Stimulated activated naive CD8-positive, alpha-beta T cell treated with anti-CD3 and anti-CD28 coated beads, Interleukin-15, amount 100 ng/mL, for 72 hours (primary cell): ENCODE results near the gene DIO1.

Experiments used
- ATAC-seq: fragments of 150-1000 bp; cut with Tn5 transposase; 2 replicates; pipeline ENCODE4 v1.10.0; 2021; ENCODE audit warnings: mild to moderate bottlenecking, moderate library complexity
- DNase-seq, 2 donors: peaks; one replicate each; pipeline ENCODE4 v3.0.0; 2021 to 2022
- H3K27ac Mint-ChIP-seq, 2 donors: one replicate each; pipeline ENCODE4 v1.8.0; 2022; ENCODE audit warnings: mild to moderate bottlenecking in 2 of 2, mixed read lengths in 2 of 2, moderate library complexity in 2 of 2
- H3K27me3 Mint-ChIP-seq: one replicate; pipeline ENCODE4 v1.8.0; 2022; ENCODE audit warnings: mixed read lengths
- H3K4me1 Mint-ChIP-seq: one replicate; pipeline ENCODE4 v1.8.0; 2022; ENCODE audit warnings: mild to moderate bottlenecking, mixed read lengths
- H3K4me3 Mint-ChIP-seq, 2 donors: one replicate each; pipeline ENCODE4 v1.8.0; 2022; ENCODE audit warnings: mild to moderate bottlenecking in 2 of 2, mixed read lengths in 2 of 2, moderate library complexity in 1 of 2
- H3K9me3 Mint-ChIP-seq, 2 donors: one replicate each; pipeline ENCODE4 v1.8.0; 2022; ENCODE audit warnings: mixed read lengths in 2 of 2

DIO1 gene

DNA sequence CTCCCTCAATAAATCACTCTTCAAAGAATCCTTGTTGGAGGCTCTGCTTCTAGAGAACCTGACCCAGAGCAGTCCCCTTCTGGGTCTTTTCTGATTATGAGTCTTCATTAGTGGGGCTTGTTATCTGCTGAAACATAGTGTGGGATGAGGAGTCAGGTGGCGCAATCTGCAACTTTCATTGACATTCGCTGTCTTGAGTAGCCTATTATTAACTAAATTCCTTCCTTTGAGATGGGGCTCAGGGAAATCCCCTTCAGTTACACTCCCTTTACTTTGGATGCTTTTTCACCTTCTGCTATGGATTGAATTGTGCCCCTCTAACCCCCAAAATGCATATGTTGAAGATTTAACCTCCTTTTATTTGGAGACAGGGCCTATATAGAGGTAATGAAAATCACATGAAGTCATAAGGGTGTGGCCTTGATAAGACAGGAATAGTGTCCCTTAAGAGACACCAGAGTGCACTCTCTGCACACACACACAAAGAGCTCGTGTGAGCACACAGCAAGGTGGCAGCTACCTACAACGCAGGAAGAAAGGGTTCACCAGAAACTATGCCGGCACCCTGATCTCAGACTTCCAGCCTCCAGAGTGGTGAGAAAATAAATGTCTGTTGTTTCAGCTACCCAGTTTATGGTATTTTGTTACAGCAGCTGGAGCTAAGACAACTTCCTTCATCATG, 19.5 kb downstream of the DIO1 start:
- no peak overlapping the region for H3K4me3 Mint-ChIP-seq
- peaks cover 19% of the 10 kb centered on the region for H3K4me1 Mint-ChIP-seq
- peak overlapping the region in 1 of 2 donors; percentile 30 for H3K27ac Mint-ChIP-seq
- ATAC-seq (no peak), DNase-seq (no peak)
- H3K27me3 Mint-ChIP-seq, result no peaks in the 10 kb centered on the region
- no peaks in the 10 kb centered on the region for H3K9me3 Mint-ChIP-seq

DNA sequence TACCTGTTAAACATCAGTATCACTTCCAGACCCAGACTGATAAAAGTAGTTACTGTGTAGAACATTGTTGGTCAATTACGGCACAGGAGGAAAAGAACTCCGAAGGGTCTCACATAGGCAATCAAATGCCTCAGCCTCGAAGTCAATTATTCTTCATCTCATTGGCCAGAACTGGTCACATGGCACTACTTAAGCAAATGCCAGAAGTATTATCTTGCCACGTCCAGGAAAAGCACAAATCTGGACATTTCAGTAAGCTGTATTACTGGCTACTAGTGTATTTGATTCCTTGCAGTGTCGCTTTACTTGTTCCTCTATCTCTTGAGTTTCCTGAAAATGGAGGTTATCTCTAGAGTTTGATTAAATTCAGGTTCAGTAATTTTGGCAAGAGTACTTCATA, 24.4 kb downstream of the DIO1 start:
- H3K9me3 Mint-ChIP-seq, result no peaks in the 10 kb centered on the region
- ATAC-seq (no peak), DNase-seq (no peak)
- no peaks in the 10 kb centered on the region for H3K27me3 Mint-ChIP-seq
- no peak overlapping the region for H3K4me3 Mint-ChIP-seq
- peaks cover 38% of the 10 kb centered on the region for H3K4me1 Mint-ChIP-seq
- no peak overlapping the region for H3K27ac Mint-ChIP-seq

- peak; percentile 14 to 23 for DNase-seq
- Mint-ChIP-seq H3K4me1 (peaks cover 30% of the 10 kb centered on the region), H3K27me3 (no peaks in the 10 kb centered on the region), H3K27ac (peak overlapping the region in 1 of 2 donors; percentile 95), H3K9me3 (no peaks in the 10 kb centered on the region), H3K4me3 (peak overlapping the region in 1 of 2 donors; percentile 48)
- peak; percentile 90 for ATAC-seq
Measured at GRCh38 chr1:53919675-53920066, 25.7 kb downstream of the DIO1 start.

DNA sequence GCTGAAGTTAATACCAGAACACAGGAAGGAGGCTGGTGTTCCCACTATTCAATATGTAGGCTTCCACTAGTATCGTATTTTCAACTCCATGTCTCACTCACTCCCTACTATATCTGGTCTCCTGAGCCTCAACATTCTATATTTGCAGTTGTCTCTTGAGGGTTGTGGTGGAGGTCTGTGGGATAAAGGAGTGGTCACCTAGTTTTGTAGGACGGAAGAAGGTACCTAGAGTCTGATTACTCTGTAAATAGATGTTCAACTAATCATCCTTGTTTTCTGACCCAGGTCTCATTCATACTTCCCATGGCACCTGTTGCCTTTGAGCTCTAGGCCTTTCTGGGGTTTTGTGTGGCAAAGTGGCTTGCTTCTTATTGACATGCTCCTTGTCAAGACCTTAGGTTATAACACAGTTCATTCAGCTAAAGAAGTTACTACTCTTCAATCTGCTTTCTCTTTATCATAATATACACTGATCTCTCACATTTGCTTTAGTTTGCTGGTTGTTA, 33.4 kb downstream of the DIO1 start:
- ATAC-seq, result no peak
- H3K4me3 Mint-ChIP-seq, result no peak overlapping the region

GRCh38 chr1:53929246-53929960, 35.4 kb downstream of the DIO1 start:
- H3K27ac Mint-ChIP-seq, result no peak overlapping the region

More for the DNA sequence above, 33.4 kb downstream of the DIO1 start:
- DNase-seq, result no peak
- Mint-ChIP-seq H3K27me3 (no peaks in the 10 kb centered on the region), H3K4me1 (no peaks in the 10 kb centered on the region), H3K9me3 (no peaks in the 10 kb centered on the region), H3K27ac (no peak overlapping the region)

DNA sequence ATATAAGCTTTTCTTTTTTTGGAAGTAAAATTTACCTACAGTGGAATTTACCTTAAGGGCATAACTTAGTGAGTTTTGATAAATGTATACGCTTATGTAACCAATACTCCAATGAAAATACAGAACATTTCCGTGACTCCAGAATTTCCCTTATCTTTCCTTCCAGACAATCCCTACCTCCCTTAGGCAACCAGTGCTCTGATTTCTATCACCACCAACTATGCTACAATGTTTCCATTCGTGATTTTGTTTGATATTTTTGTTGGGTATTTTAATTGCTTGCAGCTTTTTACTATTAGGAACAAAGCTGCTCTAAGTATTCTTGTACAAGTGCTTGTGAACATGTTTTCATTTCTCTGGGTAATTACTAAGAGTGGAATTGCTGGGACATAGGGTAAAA, 36.9 kb downstream of the DIO1 start:
- Mint-ChIP-seq H3K4me3 (no peak overlapping the region), H3K9me3 (peaks cover 0 to 9% of the 10 kb centered on the region in 2 donors), H3K4me1 (no peaks in the 10 kb centered on the region), H3K27ac (no peak overlapping the region), H3K27me3 (no peaks in the 10 kb centered on the region)
- no peak for ATAC-seq
- DNase-seq, result no peak

More at GRCh38 chr1:53929246-53929960, 35.4 kb downstream of the DIO1 start:
- no peaks in the 10 kb centered on the region for H3K9me3 Mint-ChIP-seq
- DNase-seq, result no peak
- no peaks in the 10 kb centered on the region for H3K27me3 Mint-ChIP-seq
- no peak for ATAC-seq
- no peak overlapping the region for H3K4me3 Mint-ChIP-seq
- H3K4me1 Mint-ChIP-seq, result no peaks in the 10 kb centered on the region

DNA sequence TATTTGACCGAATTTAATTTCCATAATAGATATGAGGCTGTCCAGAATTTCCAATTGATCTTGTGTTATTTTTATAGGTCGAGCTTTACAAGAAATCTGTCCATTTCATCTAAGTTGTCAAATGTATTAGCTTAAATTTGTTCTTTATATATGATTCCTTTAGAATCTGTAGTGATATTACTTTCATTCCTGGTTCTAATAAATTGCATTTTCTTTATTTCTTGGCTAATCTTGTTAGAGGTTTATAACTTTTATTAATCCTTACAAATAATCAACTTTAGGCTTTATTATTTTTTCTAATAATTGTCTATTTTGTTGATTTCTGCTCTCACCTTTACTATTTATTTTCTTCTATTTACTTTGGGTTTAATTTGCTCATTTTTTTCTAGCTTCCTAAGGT, 37.5 kb downstream of the DIO1 start:
- H3K4me3 Mint-ChIP-seq, result no peak overlapping the region
- no peaks in the 10 kb centered on the region for H3K27me3 Mint-ChIP-seq
- no peak overlapping the region for H3K27ac Mint-ChIP-seq

GRCh38 chr1:53934170-53934765, 40.3 kb downstream of the DIO1 start:
- Mint-ChIP-seq H3K9me3 (peaks cover 0 to 9% of the 10 kb centered on the region in 2 donors), H3K27me3 (no peaks in the 10 kb centered on the region), H3K27ac (no peak overlapping the region), H3K4me3 (no peak overlapping the region), H3K4me1 (peaks cover 10% of the 10 kb centered on the region)
- no peak for DNase-seq
- ATAC-seq, result no peak

More for the DNA sequence above, 37.5 kb downstream of the DIO1 start:
- Mint-ChIP-seq H3K4me1 (peaks cover under 1% of the 10 kb centered on the region), H3K9me3 (peaks cover 0 to 9% of the 10 kb centered on the region in 2 donors)
- DNase-seq (no peak), ATAC-seq (no peak)

DNA sequence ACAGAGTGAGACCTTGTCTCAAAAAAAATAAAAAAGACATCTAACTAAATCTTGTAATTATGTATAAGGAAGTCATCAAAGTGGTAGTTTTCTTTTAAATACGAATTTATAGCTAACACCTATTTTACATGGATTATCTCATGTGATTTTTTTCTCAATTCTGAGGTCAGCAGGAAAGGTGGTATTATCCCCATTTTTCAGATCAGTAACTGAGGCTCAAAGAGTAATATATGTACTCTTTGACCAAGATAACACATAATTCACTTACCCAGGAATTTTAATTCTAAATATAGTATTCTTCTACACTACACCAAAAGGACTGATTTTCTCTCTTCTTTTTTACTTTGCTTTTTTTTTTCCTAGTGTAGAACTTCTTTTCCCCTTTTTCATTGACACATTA, 42.4 kb downstream of the DIO1 start:
- Mint-ChIP-seq H3K27me3 (no peaks in the 10 kb centered on the region), H3K4me3 (no peak overlapping the region), H3K9me3 (peaks cover 0 to 9% of the 10 kb centered on the region in 2 donors), H3K4me1 (peaks cover 16% of the 10 kb centered on the region), H3K27ac (no peak overlapping the region)
- ATAC-seq, result no peak
- no peak for DNase-seq

- H3K27me3 Mint-ChIP-seq, result no peaks in the 10 kb centered on the region
- no peak overlapping the region for H3K27ac Mint-ChIP-seq
- DNase-seq (no peak), ATAC-seq (no peak)
- peaks cover 0 to 9% of the 10 kb centered on the region in 2 donors for H3K9me3 Mint-ChIP-seq
- peaks cover 25% of the 10 kb centered on the region for H3K4me1 Mint-ChIP-seq
- no peak overlapping the region for H3K4me3 Mint-ChIP-seq
Measured at GRCh38 chr1:53938136-53938830, 44.3 kb downstream of the DIO1 start.

GRCh38 chr1:53942127-53942957, 48.4 kb downstream of the DIO1 start:
- Mint-ChIP-seq H3K4me3 (peak overlapping the region; percentile 16 to 91), H3K9me3 (no peaks in the 10 kb centered on the region), H3K27me3 (no peaks in the 10 kb centered on the region), H3K4me1 (peaks cover 49% of the 10 kb centered on the region), H3K27ac (peak overlapping the region in 1 of 2 donors; percentile 5)
- no peak for DNase-seq
- peak; percentile 5 for ATAC-seq

- H3K27me3 Mint-ChIP-seq, result no peaks in the 10 kb centered on the region
- H3K4me3 Mint-ChIP-seq, result peak overlapping the region; percentile 28 to 91
Measured at GRCh38 chr1:53943090-53943489, 49.1 kb downstream of the DIO1 start.

GRCh38 chr1:53943490-53944043, 49.6 kb downstream of the DIO1 start:
- Mint-ChIP-seq H3K27me3 (no peaks in the 10 kb centered on the region), H3K27ac (no peak overlapping the region), H3K4me3 (peak overlapping the region; percentile 91 to 98), H3K4me1 (peaks cover 53% of the 10 kb centered on the region), H3K9me3 (no peaks in the 10 kb centered on the region)
- no peak for ATAC-seq
- DNase-seq, result no peak

More at GRCh38 chr1:53943090-53943489, 49.1 kb downstream of the DIO1 start:
- H3K27ac Mint-ChIP-seq, result peak overlapping the region in 1 of 2 donors; percentile 5
- H3K9me3 Mint-ChIP-seq, result no peaks in the 10 kb centered on the region
- peaks cover 49% of the 10 kb centered on the region for H3K4me1 Mint-ChIP-seq
- DNase-seq, result no peak
- no peak for ATAC-seq

GRCh38 chr1:53944469-53945182, 50.6 kb downstream of the DIO1 start:
- no peaks in the 10 kb centered on the region for H3K27me3 Mint-ChIP-seq
- peak overlapping the region; percentile 91 to 98 for H3K4me3 Mint-ChIP-seq
- ATAC-seq, result no peak
- no peaks in the 10 kb centered on the region for H3K9me3 Mint-ChIP-seq
- H3K27ac Mint-ChIP-seq, result peak overlapping the region; percentile 93 to 97
- H3K4me1 Mint-ChIP-seq, result peaks cover 58% of the 10 kb centered on the region
- DNase-seq, result peak in 1 of 2 donors; percentile 7
